GM18498 (cell line): ENCODE measurements around the gene USP36.

Experiments used
- ATAC-seq: cut with Tn5 transposase; IDR thresholded peaks from one replicate; pipeline ENCODE4 v1.9.1; 2021; ENCODE audit warnings: mild to moderate bottlenecking, moderate library complexity; ENCODE audit not compliant: unreplicated experiment

The USP36 gene

GRCh38 chr17:78746263-78746948 lies 94.2 kb downstream of the USP36 start:
- ATAC-seq = no peak
